Chondrocyte (in vitro differentiated cells): ENCODE results near the gene ZNF229. TPM values are rescaled to one million over a fixed set of nuclear protein-coding genes. Genes with fewer than 3 reads are reported as not detected.
"Not testable (repeated sequence)": the region's sequence is repeated elsewhere in the genome, so short reads cannot be mapped to it uniquely, and the experiment has no call there.

Source experiments
- DNase-seq: peaks from one replicate; pipeline ENCODE4 v3.0.0; 2021; ENCODE audit warnings: mixed read lengths, low spot score
- H3K27ac Mint-ChIP-seq: one replicate; pipeline ENCODE4 v1.8.0; 2021; ENCODE audit warnings: mild to moderate bottlenecking, moderate library complexity, mixed read lengths; ENCODE audit not compliant: unreplicated experiment
- H3K27me3 Mint-ChIP-seq: 2 replicates; pipeline ENCODE4 v1.8.0; 2021; ENCODE audit warnings: low read depth, mixed read lengths
- H3K36me3 Mint-ChIP-seq: 2 replicates; pipeline ENCODE4 v1.8.0; 2021; ENCODE audit warnings: low read depth, mixed read lengths
- H3K4me1 Mint-ChIP-seq: 2 replicates; pipeline ENCODE4 v1.8.0; 2021; ENCODE audit warnings: low read depth, mild to moderate bottlenecking, mixed read lengths
- H3K4me3 Mint-ChIP-seq: one replicate; pipeline ENCODE4 v1.8.0; 2021; ENCODE audit warnings: mild to moderate bottlenecking, moderate library complexity, mixed read lengths; ENCODE audit not compliant: unreplicated experiment
- H3K9me3 Mint-ChIP-seq: 2 replicates; pipeline ENCODE4 v1.8.0; 2021; ENCODE audit warnings: low read depth, mixed read lengths
- long read RNA-seq: library from polyadenylated mRNA; stranded (forward); transcript quantifications from one replicate; pipeline ENCODE4 v2.0.0, GENCODE V29; 2021
- total RNA-seq: library from RNA; stranded (reverse); gene quantifications from 3 replicates; pipeline ENCODE4 v1.2.1, GENCODE V29; 2021
- TF ChIP-seq, protein P1 (sequence below): fragments of 200-600 bp; sonication (generic); IDR thresholded peaks from 2 replicates; pipeline ENCODE4 v1.5.0; 2021; ENCODE audit warnings: antibody characterized with exemption, mild to moderate bottlenecking, moderate library complexity

Gene ZNF229
- total RNA-seq: 3.5 to 5.6 TPM (median 3.7 TPM) in 3 replicates
- long read RNA-seq, full-length matches to known transcripts: 4 of 7 reads
- long read RNA-seq, partial matches to known transcripts: 0 of 7 reads
- long read RNA-seq, other reads (novel, unspliced or antisense): 3 of 7 reads

GRCh38 chr19:44447916-44448674, at the start of gene ZNF229:
TSS of gene ZNF229 (minus strand) at chr19:44448472. CDS start at chr19:44442847, 5,625 bp downstream.
- Mint-ChIP-seq H3K36me3 (peaks cover 27% of the 10 kb centered on the region), H3K4me3 (peak within 1 kb of the TSS; percentile 80), H3K27me3 (no peaks in the 10 kb centered on the region), H3K27ac (peak within 1 kb of the TSS; percentile 81), H3K9me3 (peaks cover 70% of the 10 kb centered on the region), H3K4me1 (peaks cover 8% of the 10 kb centered on the region)
- DNase-seq: peak; percentile 94
- TF ChIP-seq, protein P1, sequence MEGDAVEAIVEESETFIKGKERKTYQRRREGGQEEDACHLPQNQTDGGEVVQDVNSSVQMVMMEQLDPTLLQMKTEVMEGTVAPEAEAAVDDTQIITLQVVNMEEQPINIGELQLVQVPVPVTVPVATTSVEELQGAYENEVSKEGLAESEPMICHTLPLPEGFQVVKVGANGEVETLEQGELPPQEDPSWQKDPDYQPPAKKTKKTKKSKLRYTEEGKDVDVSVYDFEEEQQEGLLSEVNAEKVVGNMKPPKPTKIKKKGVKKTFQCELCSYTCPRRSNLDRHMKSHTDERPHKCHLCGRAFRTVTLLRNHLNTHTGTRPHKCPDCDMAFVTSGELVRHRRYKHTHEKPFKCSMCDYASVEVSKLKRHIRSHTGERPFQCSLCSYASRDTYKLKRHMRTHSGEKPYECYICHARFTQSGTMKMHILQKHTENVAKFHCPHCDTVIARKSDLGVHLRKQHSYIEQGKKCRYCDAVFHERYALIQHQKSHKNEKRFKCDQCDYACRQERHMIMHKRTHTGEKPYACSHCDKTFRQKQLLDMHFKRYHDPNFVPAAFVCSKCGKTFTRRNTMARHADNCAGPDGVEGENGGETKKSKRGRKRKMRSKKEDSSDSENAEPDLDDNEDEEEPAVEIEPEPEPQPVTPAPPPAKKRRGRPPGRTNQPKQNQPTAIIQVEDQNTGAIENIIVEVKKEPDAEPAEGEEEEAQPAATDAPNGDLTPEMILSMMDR: no peak

DNA sequence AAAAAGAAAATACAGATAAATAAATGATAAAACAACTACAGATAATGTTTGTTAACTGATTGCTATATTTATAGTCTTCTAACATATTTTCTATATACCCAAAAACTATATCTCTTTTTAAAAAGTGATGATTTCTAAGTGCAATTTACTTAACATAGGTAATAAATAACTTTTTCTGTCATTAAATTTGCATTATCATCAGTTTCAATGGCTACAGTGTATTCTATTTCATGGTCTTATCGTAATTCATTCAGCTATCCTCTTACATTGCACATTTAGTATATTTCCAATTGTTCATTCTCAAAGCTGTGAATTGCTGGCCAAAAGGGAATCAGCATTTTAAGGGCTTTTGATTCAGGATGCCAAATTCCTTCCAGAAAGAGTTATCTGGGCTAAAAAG, 48.4 kb upstream of the ZNF229 start:
- H3K9me3 Mint-ChIP-seq: peaks cover 44% of the 10 kb centered on the region
- no peak for DNase-seq
- H3K27me3 Mint-ChIP-seq: no peaks in the 10 kb centered on the region
- peaks cover 52% of the 10 kb centered on the region for H3K36me3 Mint-ChIP-seq
- TF ChIP-seq, protein P1: no peak
- H3K27ac Mint-ChIP-seq: no peak overlapping the region
- H3K4me3 Mint-ChIP-seq: no peak overlapping the region
- H3K4me1 Mint-ChIP-seq: peaks cover 30% of the 10 kb centered on the region

GRCh38 chr19:44476559-44477408, 28.5 kb upstream of the ZNF229 start:
- peak overlapping the region; percentile 66 for H3K27ac Mint-ChIP-seq
- H3K36me3 Mint-ChIP-seq: peaks cover 85% of the 10 kb centered on the region

GRCh38 chr19:44468730-44469129, 20.5 kb upstream of the ZNF229 start:
- H3K27ac Mint-ChIP-seq, DNase-seq, H3K4me1 Mint-ChIP-seq, H3K27me3 Mint-ChIP-seq, H3K4me3 Mint-ChIP-seq: not testable (repeated sequence)
- Mint-ChIP-seq H3K9me3 (peaks cover 87% of the 10 kb centered on the region), H3K36me3 (peaks cover 33% of the 10 kb centered on the region)

More at GRCh38 chr19:44476559-44477408, 28.5 kb upstream of the ZNF229 start:
- TF ChIP-seq, protein P1: no peak
- Mint-ChIP-seq H3K4me1 (no peaks in the 10 kb centered on the region), H3K9me3 (peaks cover 80% of the 10 kb centered on the region), H3K27me3 (no peaks in the 10 kb centered on the region), H3K4me3 (peak overlapping the region; percentile 9)
- DNase-seq: no peak

GRCh38 chr19:44462600-44463286, 14.5 kb upstream of the ZNF229 start:
- not testable (repeated sequence) for H3K4me3 Mint-ChIP-seq, DNase-seq, H3K36me3 Mint-ChIP-seq, H3K4me1 Mint-ChIP-seq, H3K27me3 Mint-ChIP-seq, H3K27ac Mint-ChIP-seq
- peaks cover 62% of the 10 kb centered on the region for H3K9me3 Mint-ChIP-seq

DNA sequence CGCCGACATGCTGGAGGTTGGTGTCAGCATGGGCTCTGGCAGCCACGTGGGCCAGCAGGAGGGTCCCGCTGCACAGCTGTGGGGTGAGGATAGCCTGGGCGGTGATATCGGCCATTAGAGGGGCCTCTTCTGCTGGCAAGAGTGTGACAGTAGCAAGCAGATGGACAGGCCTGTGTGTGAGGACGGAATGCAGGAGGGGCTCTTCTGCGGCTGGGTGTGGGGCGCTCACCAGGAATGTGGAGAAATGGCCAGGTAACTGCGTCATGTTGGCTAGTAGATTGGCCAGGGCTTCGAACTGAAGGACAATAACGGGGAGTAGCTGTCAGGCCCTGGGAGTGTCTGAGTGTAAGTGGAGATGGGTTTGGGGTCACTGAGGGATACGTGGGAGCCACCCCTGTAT, 7.7 kb upstream of the ZNF229 start:
- H3K36me3 Mint-ChIP-seq, H3K4me1 Mint-ChIP-seq, H3K27ac Mint-ChIP-seq, H3K4me3 Mint-ChIP-seq, H3K27me3 Mint-ChIP-seq: not testable (repeated sequence)
- H3K9me3 Mint-ChIP-seq: peaks cover 53% of the 10 kb centered on the region
- DNase-seq: peak; percentile 94
